ENCODE data around the gene SPAG17.

DNA sequence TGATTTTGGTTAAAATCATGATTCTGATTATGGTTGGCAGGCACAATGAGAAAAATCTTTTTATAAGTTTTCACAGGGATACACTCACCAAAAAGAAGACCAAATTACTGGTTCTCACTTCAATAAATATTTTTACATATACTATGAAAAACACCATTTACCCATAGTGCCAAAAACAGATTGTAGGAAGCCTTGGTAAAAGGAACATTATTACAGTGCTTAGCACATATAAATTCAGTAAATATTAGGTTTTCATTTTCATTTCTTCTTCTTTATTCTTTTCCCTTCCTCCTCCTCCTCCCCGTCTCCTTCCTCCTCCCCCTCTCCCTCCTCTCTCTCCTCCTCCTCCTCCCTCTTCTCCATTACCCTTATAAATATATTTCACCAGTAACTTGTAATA, 15.8 kb upstream of the SPAG17 start:
- TF ChIP-seq, protein P1, sequence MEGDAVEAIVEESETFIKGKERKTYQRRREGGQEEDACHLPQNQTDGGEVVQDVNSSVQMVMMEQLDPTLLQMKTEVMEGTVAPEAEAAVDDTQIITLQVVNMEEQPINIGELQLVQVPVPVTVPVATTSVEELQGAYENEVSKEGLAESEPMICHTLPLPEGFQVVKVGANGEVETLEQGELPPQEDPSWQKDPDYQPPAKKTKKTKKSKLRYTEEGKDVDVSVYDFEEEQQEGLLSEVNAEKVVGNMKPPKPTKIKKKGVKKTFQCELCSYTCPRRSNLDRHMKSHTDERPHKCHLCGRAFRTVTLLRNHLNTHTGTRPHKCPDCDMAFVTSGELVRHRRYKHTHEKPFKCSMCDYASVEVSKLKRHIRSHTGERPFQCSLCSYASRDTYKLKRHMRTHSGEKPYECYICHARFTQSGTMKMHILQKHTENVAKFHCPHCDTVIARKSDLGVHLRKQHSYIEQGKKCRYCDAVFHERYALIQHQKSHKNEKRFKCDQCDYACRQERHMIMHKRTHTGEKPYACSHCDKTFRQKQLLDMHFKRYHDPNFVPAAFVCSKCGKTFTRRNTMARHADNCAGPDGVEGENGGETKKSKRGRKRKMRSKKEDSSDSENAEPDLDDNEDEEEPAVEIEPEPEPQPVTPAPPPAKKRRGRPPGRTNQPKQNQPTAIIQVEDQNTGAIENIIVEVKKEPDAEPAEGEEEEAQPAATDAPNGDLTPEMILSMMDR (IDR thresholded peaks at IDR 0.05) = no peak
- TF ChIP-seq EZH2phosphoT487 (IDR thresholded peaks at IDR 0.05) = no peak
